ENCODE data around the gene PRDM16.

Gene PRDM16

GRCh38 chr1:3349968-3350299 lies 280.9 kb downstream of the PRDM16 start:
- no peak for DNase-seq (ENCODE audit: low spot score)
- in situ Hi-C loops (cut with MboI; ENCODE audit: low sequenced_read_pairs, unreplicated experiment), result no loop called here
- TF ChIP-seq CTCF (IDR thresholded peaks at IDR 0.05; ENCODE audit: borderline replicate concordance, control extremely low read depth, extremely low read depth, insufficient read depth, missing control alignments), result no peak

- TF ChIP-seq CTCF (IDR thresholded peaks at IDR 0.05; ENCODE audit: borderline replicate concordance, control extremely low read depth, extremely low read depth, insufficient read depth, missing control alignments), result no peak
- in situ Hi-C loops (cut with MboI; ENCODE audit: low sequenced_read_pairs, unreplicated experiment), result no loop called here
- no peak for DNase-seq (ENCODE audit: low spot score)
Measured at GRCh38 chr1:3350506-3351261, 281.7 kb downstream of the PRDM16 start.

- no peak for TF ChIP-seq CTCF (IDR thresholded peaks at IDR 0.05; ENCODE audit: borderline replicate concordance, control extremely low read depth, extremely low read depth, insufficient read depth, missing control alignments)
- no peak for DNase-seq (ENCODE audit: low spot score)
- in situ Hi-C loops (cut with MboI; ENCODE audit: low sequenced_read_pairs, unreplicated experiment), result no loop called here
Measured at GRCh38 chr1:3351449-3352298, 282.7 kb downstream of the PRDM16 start.

- no peak for DNase-seq (ENCODE audit: low spot score)
Measured at GRCh38 chr1:3352299-3352951, 283.4 kb downstream of the PRDM16 start.

GRCh38 chr1:3352952-3353331 lies 283.9 kb downstream of the PRDM16 start:
- TF ChIP-seq CTCF (IDR thresholded peaks at IDR 0.05; ENCODE audit: borderline replicate concordance, control extremely low read depth, extremely low read depth, insufficient read depth, missing control alignments), result no peak
- no peak for DNase-seq (ENCODE audit: low spot score)
- in situ Hi-C loops (cut with MboI; ENCODE audit: low sequenced_read_pairs, unreplicated experiment), result no loop called here

More at GRCh38 chr1:3352299-3352951, 283.4 kb downstream of the PRDM16 start:
- in situ Hi-C loops (cut with MboI; ENCODE audit: low sequenced_read_pairs, unreplicated experiment), result no loop called here
- TF ChIP-seq CTCF (IDR thresholded peaks at IDR 0.05; ENCODE audit: borderline replicate concordance, control extremely low read depth, extremely low read depth, insufficient read depth, missing control alignments), result no peak

- no peak for DNase-seq (ENCODE audit: low spot score)
- in situ Hi-C loops (cut with MboI; ENCODE audit: low sequenced_read_pairs, unreplicated experiment), result no loop called here
- TF ChIP-seq CTCF (IDR thresholded peaks at IDR 0.05; ENCODE audit: borderline replicate concordance, control extremely low read depth, extremely low read depth, insufficient read depth, missing control alignments), result no peak
Measured at GRCh38 chr1:3353876-3354275, 284.9 kb downstream of the PRDM16 start.
